GM13976 (cell line): Measurements from ENCODE around the gene KRT74.

Experiments used
- DNase-seq: peaks from one replicate; pipeline ENCODE4 v3.0.0; 2012; ENCODE audit warnings: low spot score
- in situ Hi-C: fragments of 300-500 bp; cut with MboI; formaldehyde crosslinking; loops from one replicate; pipeline ENCODE4 v1.12.0; 2022; ENCODE audit warnings: low sequenced_read_pairs, mixed read lengths, inconsistent platforms; ENCODE audit not compliant: unreplicated experiment
- TF ChIP-seq, protein P1 (sequence below): IDR thresholded peaks from 2 replicates; pipeline ENCODE4 v1.5.1; 2012; ENCODE audit warnings: borderline replicate concordance, mild to moderate bottlenecking; ENCODE audit not compliant: insufficient read depth; ENCODE audit errors: extremely low read depth, missing control alignments, control extremely low read depth

KRT74 gene

GRCh38 chr12:52522346-52523011 lies 51.2 kb downstream of the KRT74 start:
- DNase-seq: no peak
- in situ Hi-C loops: no loop called here
- TF ChIP-seq, protein P1, sequence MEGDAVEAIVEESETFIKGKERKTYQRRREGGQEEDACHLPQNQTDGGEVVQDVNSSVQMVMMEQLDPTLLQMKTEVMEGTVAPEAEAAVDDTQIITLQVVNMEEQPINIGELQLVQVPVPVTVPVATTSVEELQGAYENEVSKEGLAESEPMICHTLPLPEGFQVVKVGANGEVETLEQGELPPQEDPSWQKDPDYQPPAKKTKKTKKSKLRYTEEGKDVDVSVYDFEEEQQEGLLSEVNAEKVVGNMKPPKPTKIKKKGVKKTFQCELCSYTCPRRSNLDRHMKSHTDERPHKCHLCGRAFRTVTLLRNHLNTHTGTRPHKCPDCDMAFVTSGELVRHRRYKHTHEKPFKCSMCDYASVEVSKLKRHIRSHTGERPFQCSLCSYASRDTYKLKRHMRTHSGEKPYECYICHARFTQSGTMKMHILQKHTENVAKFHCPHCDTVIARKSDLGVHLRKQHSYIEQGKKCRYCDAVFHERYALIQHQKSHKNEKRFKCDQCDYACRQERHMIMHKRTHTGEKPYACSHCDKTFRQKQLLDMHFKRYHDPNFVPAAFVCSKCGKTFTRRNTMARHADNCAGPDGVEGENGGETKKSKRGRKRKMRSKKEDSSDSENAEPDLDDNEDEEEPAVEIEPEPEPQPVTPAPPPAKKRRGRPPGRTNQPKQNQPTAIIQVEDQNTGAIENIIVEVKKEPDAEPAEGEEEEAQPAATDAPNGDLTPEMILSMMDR: no peak

GRCh38 chr12:52521568-52522266 lies 51.9 kb downstream of the KRT74 start:
- TF ChIP-seq, protein P1: no peak
- no peak for DNase-seq
- in situ Hi-C loops: no loop called here

GRCh38 chr12:52521175-52521567 lies 52.5 kb downstream of the KRT74 start:
- in situ Hi-C loops: no loop called here
- TF ChIP-seq, protein P1: no peak

DNA sequence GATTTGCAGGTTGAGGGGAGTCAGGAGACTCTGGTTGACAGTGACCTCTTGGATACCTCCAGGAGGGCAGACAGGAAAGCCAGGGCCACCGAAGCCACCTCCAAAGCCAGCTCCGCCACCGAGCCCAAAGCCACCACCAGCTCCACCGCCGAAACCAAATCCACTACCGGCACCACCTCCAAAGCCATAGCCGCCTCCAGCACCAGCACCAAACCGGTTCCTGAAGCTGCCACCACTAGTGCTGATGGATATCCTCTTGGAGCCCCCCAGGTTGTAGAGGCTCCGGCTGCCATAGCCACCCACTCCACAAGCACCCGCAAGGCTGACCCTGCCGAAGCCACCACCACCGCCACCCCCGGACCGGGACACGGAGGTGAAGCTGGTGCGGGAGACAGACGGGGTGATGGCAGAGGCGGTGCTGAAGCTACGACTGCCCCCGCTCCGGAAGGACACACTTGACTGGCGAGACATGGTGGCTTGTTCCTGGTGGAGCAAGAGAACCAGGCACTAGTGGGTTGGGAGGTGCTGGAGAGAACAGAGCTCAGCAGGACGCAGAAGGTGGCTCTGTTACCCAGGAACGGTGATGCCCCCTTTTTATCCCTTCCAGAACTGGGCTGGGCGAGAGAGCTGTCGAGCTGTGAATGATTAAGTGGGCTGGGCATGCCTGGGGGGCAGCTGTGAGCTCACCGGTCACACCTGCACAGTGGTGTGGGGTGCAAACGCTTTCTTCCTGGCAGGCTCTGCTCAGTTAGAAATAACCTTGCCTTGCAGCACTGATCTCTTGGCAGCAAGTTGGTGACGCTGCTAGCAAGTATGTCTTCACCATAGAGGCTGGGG lies 53.6 kb downstream of the KRT74 start, which contains the start of gene KRT5:
TSS of gene KRT5 (minus strand) at position 569 of the 837 bp plus-strand sequence. CDS start at position 471, 98 bp downstream.
- TF ChIP-seq, protein P1: no peak
- in situ Hi-C loops: no loop called here
- DNase-seq: no peak

More at GRCh38 chr12:52521175-52521567, 52.5 kb downstream of the KRT74 start:
- no peak for DNase-seq

DNA sequence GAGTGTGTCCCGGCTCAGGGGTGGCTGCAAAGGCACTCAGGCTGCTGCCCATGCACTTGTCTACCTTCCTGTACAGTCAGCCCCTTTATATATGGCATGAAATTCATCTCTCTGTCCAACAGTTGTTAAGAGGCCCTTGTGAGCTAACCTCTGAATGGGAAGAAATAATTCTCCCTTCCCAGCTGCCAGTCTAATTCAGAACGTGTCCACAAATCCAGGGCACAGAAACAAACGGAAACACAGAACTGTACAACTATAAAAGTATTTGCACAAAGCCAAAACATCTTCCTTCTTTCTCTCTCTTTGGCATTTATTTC lies 54.3 kb downstream of the KRT74 start:
- in situ Hi-C loops: no loop called here
- TF ChIP-seq, protein P1: no peak
- no peak for DNase-seq

DNA sequence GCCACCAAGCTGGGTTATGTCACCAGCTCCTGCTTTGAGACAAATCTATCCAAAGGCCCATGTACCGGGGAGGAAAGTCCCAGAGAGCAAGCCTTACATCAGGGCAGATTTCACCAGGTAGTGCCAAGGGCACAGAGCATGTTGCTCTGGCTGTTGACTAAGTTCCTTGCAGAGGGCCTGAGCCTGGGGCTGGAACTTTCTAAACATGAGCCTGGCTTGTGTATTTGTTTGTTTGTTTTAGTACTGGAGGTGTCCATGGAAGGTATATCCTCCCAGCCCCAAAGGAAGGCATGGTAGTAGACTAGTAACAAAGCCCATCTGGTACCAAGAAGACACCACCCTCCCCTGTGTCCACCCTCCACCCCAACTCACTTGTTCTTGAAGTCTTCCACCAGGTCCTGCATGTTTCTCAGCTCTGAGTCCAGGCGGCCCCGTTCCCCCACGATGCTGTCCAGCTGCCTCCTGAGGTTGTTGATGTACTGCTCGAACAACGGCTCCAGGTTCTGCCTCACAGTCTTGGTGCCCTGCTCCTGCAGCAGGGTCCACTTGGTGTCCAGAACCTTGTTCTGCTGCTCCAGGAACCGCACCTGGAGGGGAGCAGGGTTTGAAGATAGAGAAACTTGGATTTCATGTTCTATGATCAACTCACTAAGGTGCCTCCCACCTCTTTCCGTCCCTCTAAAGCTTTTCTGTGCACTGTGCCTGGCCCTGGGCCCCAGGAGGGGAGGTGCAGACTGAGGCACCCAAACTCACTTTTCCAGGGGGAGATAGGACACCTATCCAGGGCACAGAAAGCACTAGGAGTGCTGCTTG lies 54.9 kb downstream of the KRT74 start:
- in situ Hi-C loops: no loop called here
- DNase-seq: no peak
- TF ChIP-seq, protein P1: no peak
